B cell (primary cell): ENCODE measurements around the gene DOC2B. TPM values are rescaled to one million over a fixed set of nuclear protein-coding genes. Genes with fewer than 3 reads are reported as not detected.

Experiments used
- ATAC-seq: fragments of 200-7000 bp; cut with Tn5 transposase; one replicate; pipeline ENCODE4 v1.10.0; 2021; ENCODE audit warnings: low read depth, mild to moderate bottlenecking, moderate number of reproducible peaks, moderate library complexity
- CTCF ChIA-PET: fragments of 350-600 bp; sonication (Branson Sonifier 250); formaldehyde crosslinking; loops from one replicate; lab custom pipeline; 2021; ENCODE audit warnings: antibody characterized with exemption, inconsistent platforms; lab: Charles Lee
- POLR2A ChIA-PET: fragments of 350-600 bp; sonication (Branson Sonifier 250); formaldehyde crosslinking; loops from one replicate; lab custom pipeline; 2021; ENCODE audit warnings: antibody characterized with exemption; lab: Charles Lee
- DNase-seq: peaks from one replicate; pipeline ENCODE4 v3.0.0; 2013
- H2AFZ ChIP-seq: 2 replicates; pipeline ENCODE4 v1.6.1; 2012; ENCODE audit warnings: mild to moderate bottlenecking, low read depth, low read length; ENCODE audit not compliant: insufficient read depth, poor library complexity, severe bottlenecking
- H3K27ac ChIP-seq, 2 donors: 1 replicate in 1 of 2; 2 replicates in 1 of 2; pipeline ENCODE4 v1.5.1; 2012 to 2013; ENCODE audit warnings: low read length in 2 of 2, mild to moderate bottlenecking in 2 of 2, moderate library complexity in 1 of 2
- H3K27me3 ChIP-seq, 4 experiments: fragments of 200-600 bp in 1 of 4; sonication (generic) in 1 of 4; replicated peaks in 1 of 4; 1 replicate in 2 of 4; 2 replicates in 2 of 4; pipeline versions ENCODE4 v1.6.1 to v1.7.0; 2013 to 2016; ENCODE audit warnings: low read length in 3 of 4, mild to moderate bottlenecking in 2 of 4, mixed read lengths in 1 of 4, moderate library complexity in 1 of 4; ENCODE audit not compliant: insufficient read depth in 4 of 4, control insufficient read depth in 3 of 4; ENCODE audit errors: control extremely low read depth in 1 of 4
- H3K36me3 ChIP-seq, 2 experiments: replicated peaks in 1 of 2; 1 replicate in 1 of 2; 2 replicates in 1 of 2; pipeline versions ENCODE4 v1.6.1 to v1.7.1; 2013; ENCODE audit warnings: low read length in 1 of 2; ENCODE audit not compliant: insufficient read depth in 2 of 2, control insufficient read depth in 1 of 2; ENCODE audit errors: control extremely low read depth in 1 of 2, extremely low read depth in 1 of 2
- H3K4me1 ChIP-seq, 2 donors: fragments of 200-600 bp in 1 of 2; sonication (generic) in 1 of 2; 1 replicate in 1 of 2; 2 replicates in 1 of 2; pipeline versions ENCODE4 v1.5.1 to v1.6.1; 2013 to 2017; ENCODE audit warnings: low read length in 2 of 2; ENCODE audit not compliant: control insufficient read depth in 2 of 2, insufficient read depth in 2 of 2
- H3K4me2 ChIP-seq: replicated peaks from 2 replicates; pipeline ENCODE3; 2012; ENCODE audit warnings: mild to moderate bottlenecking, low read depth, low read length; ENCODE audit not compliant: poor library complexity, severe bottlenecking
- H3K4me3 ChIP-seq, 5 experiments: fragments of 200-600 bp in 1 of 5; sonication (generic) in 1 of 5; 1 replicate in 3 of 5; 2 replicates in 2 of 5; pipeline versions ENCODE4 v1.5.1 to v1.7.0; 2011 to 2016; ENCODE audit warnings: low read length in 4 of 5, mild to moderate bottlenecking in 4 of 5, low read depth in 2 of 5, control low read depth in 1 of 5, moderate library complexity in 1 of 5; ENCODE audit not compliant: insufficient read depth in 1 of 5; ENCODE audit errors: control extremely low read depth in 1 of 5, extremely low read depth in 1 of 5
- H3K79me2 ChIP-seq: fragments of 200-600 bp; sonication (generic); one replicate; pipeline ENCODE4 v1.6.0; 2016; ENCODE audit warnings: low read length; ENCODE audit not compliant: control insufficient read depth, insufficient read depth
- H3K9ac ChIP-seq: fragments of 200-600 bp; sonication (generic); 2 replicates; pipeline ENCODE4 v1.6.1; 2017; ENCODE audit warnings: mild to moderate bottlenecking, low read length, moderate library complexity
- H3K9me3 ChIP-seq, 3 donors: one replicate each; pipeline versions ENCODE4 v1.6.1 to v1.7.1; 2013; ENCODE audit warnings: low read length in 2 of 3; ENCODE audit not compliant: control insufficient read depth in 2 of 3, insufficient read depth in 1 of 3; ENCODE audit errors: control extremely low read depth in 1 of 3
- H4K20me1 ChIP-seq: 2 replicates; pipeline ENCODE4 v1.6.0; 2012; ENCODE audit warnings: mild to moderate bottlenecking, low read length; ENCODE audit not compliant: insufficient read depth, control insufficient read depth, poor library complexity, severe bottlenecking
- H3K27ac Mint-ChIP-seq: one replicate; pipeline ENCODE4 v1.8.0; 2021; ENCODE audit warnings: mixed read lengths
- H3K27me3 Mint-ChIP-seq: one replicate; pipeline ENCODE4 v1.8.0; 2021; ENCODE audit warnings: mixed read lengths
- H3K4me1 Mint-ChIP-seq: one replicate; pipeline ENCODE4 v1.8.0; 2021; ENCODE audit warnings: mixed read lengths
- H3K4me3 Mint-ChIP-seq: one replicate; pipeline ENCODE4 v1.8.0; 2021; ENCODE audit warnings: mixed read lengths
- H3K9me3 Mint-ChIP-seq: one replicate; pipeline ENCODE4 v1.8.0; 2022; ENCODE audit warnings: mixed read lengths; ENCODE audit not compliant: insufficient read depth
- CTCF ChIP-seq: fragments of 200-600 bp; IDR thresholded peaks from one replicate; pipeline ENCODE4 v1.8.0; 2022; ENCODE audit warnings: antibody characterized with exemption, mild to moderate bottlenecking
- EZH2 ChIP-seq: IDR thresholded peaks from 2 replicates; pipeline ENCODE4 v1.6.1; 2012; ENCODE audit warnings: borderline replicate concordance, low read depth, mild to moderate bottlenecking, moderate library complexity, low read length; ENCODE audit not compliant: insufficient read depth, poor library complexity, severe bottlenecking
- WGBS: methylation state at CpG from one replicate; pipeline ENCODE4 v1.1.5; 2013; ENCODE audit warnings: missing lambda C conversion rate; ENCODE audit not compliant: insufficient coverage; 5-methylcytosine and 5-hydroxymethylcytosine counted together
- intact Hi-C: fragments of 100-400 bp; cut with micrococcal nuclease; formaldehyde crosslinking; loops from one replicate; pipeline ENCODE4 v1.10.0; 2022
- polyA plus RNA-seq: library from polyadenylated mRNA; depleted of rRNA; stranded (reverse); fragments of >200 nt; gene quantifications from 2 replicates; pipeline ENCODE4 v1.2.3, GENCODE V29; 2012
- total RNA-seq, 2 donors: library from RNA; stranded (reverse); fragments of 120-200 nt in 1 of 2; gene quantifications; 1 replicate in 1 of 2; 2 replicates in 1 of 2; pipeline versions ENCODE4 v1.2.3 to v1.2.4, GENCODE V29; 2013 to 2022

The DOC2B gene
- total and polyA plus RNA-seq, 2 donors (not counting 1 experiment from before 2014, with no cell fraction given): not detected

DNA sequence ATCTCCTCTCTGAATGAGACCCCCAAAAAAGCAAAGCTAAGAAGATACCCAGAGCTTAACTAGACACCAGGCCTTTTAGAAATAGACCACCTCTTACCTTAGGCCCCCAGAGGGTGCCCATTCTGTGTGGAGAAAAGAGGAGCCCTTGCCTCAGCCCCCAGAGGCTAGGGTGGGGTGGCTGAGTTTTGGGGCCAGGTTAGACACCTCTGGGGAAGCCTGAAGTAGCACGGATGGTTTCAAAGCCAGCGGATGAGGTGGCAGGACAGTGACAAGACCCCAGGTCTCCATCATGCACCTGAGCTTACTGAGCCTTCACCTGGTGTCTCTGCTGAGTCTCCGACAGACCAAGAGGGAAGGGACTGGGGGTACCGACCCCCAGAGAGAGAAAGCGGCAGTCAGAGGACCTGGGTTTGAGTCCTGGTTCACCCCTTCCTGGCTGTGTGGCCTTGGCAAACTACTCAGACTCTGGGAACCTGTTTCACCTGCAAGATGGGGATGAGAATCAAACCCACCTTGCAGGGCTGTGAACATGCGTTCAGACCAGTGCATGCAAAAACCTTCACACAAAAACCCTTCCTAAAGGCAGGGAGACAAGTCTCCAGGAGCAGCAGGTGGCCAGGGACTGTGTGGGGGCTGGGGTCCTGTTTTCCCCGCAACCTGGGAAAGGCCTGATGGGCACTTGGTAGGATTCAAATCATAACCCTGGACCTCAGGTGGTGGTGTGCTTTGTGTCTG, 36.3 kb downstream of the DOC2B start:
- 76% methylated on average over 6 of the region's 7 CpGs for WGBS
- H3K4me2 ChIP-seq: no peak overlapping the region
- ChIA-PET CTCF (interaction anchor here (1.0 to 2.3 kb wide), 3 partner anchors 555 to 911 kb away, joined by 3 to 11 read pairs (median 5); partner anchors contain the start of gene TIMM22), POLR2A (no interaction called here)
- H4K20me1 ChIP-seq: no peaks in the 10 kb centered on the region
- no peaks in the 10 kb centered on the region for H3K27me3 Mint-ChIP-seq
- TF ChIP-seq CTCF: no peak
- no peak for TF ChIP-seq EZH2
- no peaks in the 10 kb centered on the region for H3K36me3 ChIP-seq
- no peak for DNase-seq
- no peak overlapping the region for H3K4me3 Mint-ChIP-seq
- no peaks in the 10 kb centered on the region for H3K27me3 ChIP-seq
- no peak overlapping the region for H3K27ac ChIP-seq
- no peak overlapping the region for H3K27ac Mint-ChIP-seq
- H3K4me3 ChIP-seq: no peak overlapping the region
- ATAC-seq: no peak
- no peaks in the 10 kb centered on the region for H3K79me2 ChIP-seq
- peaks cover 3% of the 10 kb centered on the region for H3K4me1 Mint-ChIP-seq
- peaks cover 0 to 3% of the 10 kb centered on the region in 2 donors for H3K4me1 ChIP-seq
- peaks cover 0 to 4% (median 0%) of the 10 kb centered on the region in 3 donors for H3K9me3 ChIP-seq
- intact Hi-C loops: loop anchor here (2.0 to 5.0 kb wide), 2 partner anchors 242 to 557 kb away; no protein-coding TSS in a partner anchor
- H3K9ac ChIP-seq: no peak overlapping the region
- no peak overlapping the region for H2AFZ ChIP-seq
- no peaks in the 10 kb centered on the region for H3K9me3 Mint-ChIP-seq

DNA sequence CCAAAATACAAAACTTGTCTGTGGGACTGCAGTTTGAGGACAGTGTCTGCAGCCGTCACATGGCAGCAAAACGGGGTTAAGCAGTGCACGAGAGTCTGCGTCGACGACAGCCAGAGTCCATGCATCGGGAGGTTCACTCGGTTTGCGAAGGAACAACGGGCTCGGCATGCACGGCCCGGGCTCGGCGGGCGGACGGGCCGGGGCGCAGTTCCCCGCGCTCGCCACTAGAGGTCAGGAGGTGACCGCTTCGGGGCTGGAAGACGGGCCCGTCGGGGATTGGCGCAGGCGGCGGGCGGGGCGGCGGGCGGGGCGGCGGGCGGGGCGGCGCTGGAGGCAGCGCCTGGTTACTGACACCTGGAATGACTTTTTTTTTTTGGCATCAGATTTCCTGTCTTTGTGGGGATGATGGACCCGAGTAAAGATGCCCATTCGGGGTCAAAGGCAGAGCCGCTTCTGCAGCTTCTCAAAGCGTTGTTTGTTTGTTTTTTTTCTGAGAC, 37.6 kb downstream of the DOC2B start:
- H3K27me3 Mint-ChIP-seq: peaks cover 3% of the 10 kb centered on the region
- DNase-seq (peak; percentile 82), ATAC-seq (peak; percentile 99)
- no peaks in the 10 kb centered on the region for H4K20me1 ChIP-seq
- H3K9me3 ChIP-seq: peaks cover 0 to 4% (median 0%) of the 10 kb centered on the region in 3 donors
- 7% methylated on average over 38 of the region's 44 CpGs for WGBS
- H3K9ac ChIP-seq: no peak overlapping the region
- H3K27ac ChIP-seq: no peak overlapping the region
- H3K9me3 Mint-ChIP-seq: no peaks in the 10 kb centered on the region
- H3K4me3 ChIP-seq: no peak overlapping the region
- no peak overlapping the region for H3K4me3 Mint-ChIP-seq
- H3K4me2 ChIP-seq: peak overlapping the region; percentile 59
- H2AFZ ChIP-seq: peak overlapping the region; percentile 49
- TF ChIP-seq EZH2: no peak
- TF ChIP-seq CTCF: peak; percentile 89
- H3K4me1 ChIP-seq: peaks cover 0 to 3% of the 10 kb centered on the region in 2 donors
- intact Hi-C loops: loop anchor here (2.0 to 5.0 kb wide), 2 partner anchors 243 to 558 kb away; no protein-coding TSS in a partner anchor
- no peak overlapping the region for H3K27ac Mint-ChIP-seq
- H3K4me1 Mint-ChIP-seq: peaks cover 3% of the 10 kb centered on the region
- no peaks in the 10 kb centered on the region for H3K36me3 ChIP-seq
- POLR2A ChIA-PET: no interaction called here
- no peaks in the 10 kb centered on the region for H3K27me3 ChIP-seq
- CTCF ChIA-PET: interaction anchor here (0.7 to 1.0 kb wide), 3 partner anchors 164 to 610 kb away, joined by 3 read pairs; no protein-coding TSS in a partner anchor
- no peaks in the 10 kb centered on the region for H3K79me2 ChIP-seq
